NB4 (cell line): ENCODE data around the gene SRPK1.
"Not testable (repeated sequence)": the region's sequence is repeated elsewhere in the genome, so short reads cannot be mapped to it uniquely, and the experiment has no call there.

ENCODE experiments used
- DNase-seq: peaks from one replicate; pipeline ENCODE4 v3.0.0; 2010; ENCODE audit warnings: low read depth
- H3K4me3 ChIP-seq: one replicate; pipeline ENCODE4 v1.5.1; 2011; ENCODE audit warnings: mild to moderate bottlenecking, low read depth, low read length, moderate library complexity
- MYC ChIP-seq: IDR thresholded peaks from 2 replicates; pipeline ENCODE4 v1.6.1; 2011; ENCODE audit warnings: low read depth, low read length
- POLR2A ChIP-seq: IDR thresholded peaks from 2 replicates; pipeline ENCODE4 v1.6.1; 2011; ENCODE audit warnings: mild to moderate bottlenecking; ENCODE audit not compliant: insufficient read length; ENCODE audit errors: extremely low read depth
- TF ChIP-seq, protein P1 (sequence below): IDR thresholded peaks from 2 replicates; pipeline ENCODE4 v1.6.1; 2011; ENCODE audit warnings: low read depth, low read length
- TF ChIP-seq, protein P2 (sequence below): IDR thresholded peaks from one replicate; pipeline ENCODE4 v1.5.1; 2012; ENCODE audit warnings: low read depth, low read length

SRPK1 gene

GRCh38 chr6:35919827-35920751 is 809 bp downstream of the SRPK1 start:
- H3K4me3 ChIP-seq: peak overlapping the region; percentile 83
- peak; percentile 75 for DNase-seq
- TF ChIP-seq, protein P1, sequence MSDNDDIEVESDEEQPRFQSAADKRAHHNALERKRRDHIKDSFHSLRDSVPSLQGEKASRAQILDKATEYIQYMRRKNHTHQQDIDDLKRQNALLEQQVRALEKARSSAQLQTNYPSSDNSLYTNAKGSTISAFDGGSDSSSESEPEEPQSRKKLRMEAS: peak; percentile 90
- TF ChIP-seq POLR2A (peak; percentile 23), MYC (peak; percentile 93)
- TF ChIP-seq, protein P2, sequence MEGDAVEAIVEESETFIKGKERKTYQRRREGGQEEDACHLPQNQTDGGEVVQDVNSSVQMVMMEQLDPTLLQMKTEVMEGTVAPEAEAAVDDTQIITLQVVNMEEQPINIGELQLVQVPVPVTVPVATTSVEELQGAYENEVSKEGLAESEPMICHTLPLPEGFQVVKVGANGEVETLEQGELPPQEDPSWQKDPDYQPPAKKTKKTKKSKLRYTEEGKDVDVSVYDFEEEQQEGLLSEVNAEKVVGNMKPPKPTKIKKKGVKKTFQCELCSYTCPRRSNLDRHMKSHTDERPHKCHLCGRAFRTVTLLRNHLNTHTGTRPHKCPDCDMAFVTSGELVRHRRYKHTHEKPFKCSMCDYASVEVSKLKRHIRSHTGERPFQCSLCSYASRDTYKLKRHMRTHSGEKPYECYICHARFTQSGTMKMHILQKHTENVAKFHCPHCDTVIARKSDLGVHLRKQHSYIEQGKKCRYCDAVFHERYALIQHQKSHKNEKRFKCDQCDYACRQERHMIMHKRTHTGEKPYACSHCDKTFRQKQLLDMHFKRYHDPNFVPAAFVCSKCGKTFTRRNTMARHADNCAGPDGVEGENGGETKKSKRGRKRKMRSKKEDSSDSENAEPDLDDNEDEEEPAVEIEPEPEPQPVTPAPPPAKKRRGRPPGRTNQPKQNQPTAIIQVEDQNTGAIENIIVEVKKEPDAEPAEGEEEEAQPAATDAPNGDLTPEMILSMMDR: no peak

DNA sequence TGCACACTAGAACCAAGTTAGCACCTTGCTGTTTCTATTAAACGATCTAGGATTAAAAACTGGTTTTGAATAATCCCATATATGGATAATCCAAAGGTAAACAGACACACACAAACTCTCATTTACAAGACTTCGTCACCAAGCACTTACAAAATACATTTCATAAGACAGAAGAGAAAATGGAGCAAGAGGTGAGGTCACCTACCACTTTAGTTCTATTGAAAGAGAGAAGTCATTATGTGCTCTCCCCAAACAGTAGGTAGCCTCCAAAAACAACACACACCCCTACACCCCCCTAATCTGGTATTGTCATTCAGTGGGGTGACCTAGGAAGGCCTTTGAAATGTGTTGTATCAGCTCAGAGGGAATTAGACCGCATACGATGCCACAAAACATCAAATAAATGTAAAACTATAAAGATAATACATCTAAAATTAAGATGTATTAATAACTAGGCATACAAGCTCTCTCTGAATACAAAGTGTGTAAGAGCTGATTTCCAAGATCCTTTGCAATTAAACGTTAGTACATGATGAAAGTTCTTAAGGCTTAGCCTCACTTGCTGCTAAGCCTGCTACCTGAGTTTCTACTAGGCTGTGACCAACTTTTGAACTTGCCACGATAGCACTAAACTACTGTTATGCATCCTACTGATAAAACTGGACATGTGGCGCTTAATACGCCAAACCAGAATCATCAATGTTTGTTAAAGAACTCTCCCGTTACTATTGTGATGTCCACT is 1.6 kb downstream of the SRPK1 start:
- DNase-seq: peak; percentile 68
- peak overlapping the region; percentile 83 for H3K4me3 ChIP-seq
- TF ChIP-seq, protein P1: no peak
- no peak for TF ChIP-seq POLR2A

- not testable (repeated sequence) for DNase-seq
- peak overlapping the region; percentile 83 for H3K4me3 ChIP-seq
These were observed 4.0 kb downstream of the SRPK1 start for GRCh38 chr6:35916893-35917292.

- no peak for DNase-seq
- no peak overlapping the region for H3K4me3 ChIP-seq
- TF ChIP-seq MYC: no peak
- TF ChIP-seq POLR2A: no peak
- TF ChIP-seq, protein P1: no peak
- TF ChIP-seq, protein P2: no peak
These were observed 4.8 kb downstream of the SRPK1 start for GRCh38 chr6:35916056-35916455.

DNA sequence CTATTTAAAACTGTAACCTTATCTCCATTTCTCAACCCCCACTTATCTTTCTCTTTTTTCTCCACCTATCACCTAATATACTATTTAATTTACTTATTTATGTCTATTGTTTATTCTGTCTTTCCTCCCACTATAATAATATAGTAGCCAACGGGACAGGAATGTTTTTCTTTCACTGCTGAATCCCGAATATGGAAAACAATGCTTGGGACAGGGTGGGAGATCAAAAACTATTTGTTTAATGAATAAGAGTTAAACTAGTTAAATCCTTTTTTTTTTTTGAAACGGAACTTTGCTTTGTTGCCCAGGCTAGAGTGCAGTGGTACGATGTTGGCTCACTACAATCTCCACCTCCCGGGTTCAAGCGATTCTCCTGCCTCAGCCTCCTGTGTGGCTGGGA is 6.4 kb downstream of the SRPK1 start:
- no peak for DNase-seq
- TF ChIP-seq MYC: no peak
- TF ChIP-seq POLR2A: no peak
- TF ChIP-seq, protein P2: no peak
- TF ChIP-seq, protein P1: no peak
- no peak overlapping the region for H3K4me3 ChIP-seq

- no peak for TF ChIP-seq POLR2A
- DNase-seq: peak; percentile 20
- H3K4me3 ChIP-seq: no peak overlapping the region
These were observed 8.8 kb downstream of the SRPK1 start for GRCh38 chr6:35911871-35912653.

- H3K4me3 ChIP-seq, DNase-seq: not testable (repeated sequence)
These were observed 11.3 kb downstream of the SRPK1 start for GRCh38 chr6:35909571-35909970.

DNA sequence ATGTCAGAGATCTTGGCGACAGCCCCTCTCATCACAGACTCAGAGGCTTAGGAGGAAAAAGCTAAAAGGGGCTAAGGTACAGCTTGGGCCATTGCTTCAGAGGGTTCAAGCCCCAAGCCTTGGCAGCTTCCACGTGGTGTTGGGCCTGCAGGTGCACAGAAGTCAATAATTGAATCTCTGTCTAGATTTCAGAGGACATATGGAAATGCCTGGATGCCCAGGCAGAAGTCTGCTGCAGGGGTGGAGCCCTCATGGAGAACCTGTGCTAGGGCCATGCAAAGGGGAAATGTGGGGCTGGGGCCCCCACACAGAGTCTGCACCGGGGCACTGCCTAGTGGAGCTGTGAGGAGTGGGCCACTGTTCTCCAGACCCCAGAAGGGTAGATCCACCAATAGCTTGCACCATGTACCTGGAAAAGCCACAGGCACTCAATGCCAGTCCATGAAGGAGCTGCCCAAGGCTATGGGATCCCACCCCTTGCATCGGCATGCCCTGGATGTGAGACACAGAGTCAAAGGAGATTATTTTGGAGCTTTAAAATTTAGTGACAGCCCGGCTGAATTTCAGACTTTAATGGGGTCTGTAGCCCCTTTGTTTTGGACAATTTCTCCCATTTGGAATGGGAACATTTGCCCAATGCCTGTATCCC is 12.0 kb downstream of the SRPK1 start:
- H3K4me3 ChIP-seq, DNase-seq: not testable (repeated sequence)
